Measurements from ENCODE around the gene USP10. TPM values are rescaled to one million over a fixed set of nuclear protein-coding genes. Genes with fewer than 3 reads are reported as not detected.

USP10 gene
- total RNA-seq, 2 donors from 2014 or later: 148 to 149 TPM

DNA sequence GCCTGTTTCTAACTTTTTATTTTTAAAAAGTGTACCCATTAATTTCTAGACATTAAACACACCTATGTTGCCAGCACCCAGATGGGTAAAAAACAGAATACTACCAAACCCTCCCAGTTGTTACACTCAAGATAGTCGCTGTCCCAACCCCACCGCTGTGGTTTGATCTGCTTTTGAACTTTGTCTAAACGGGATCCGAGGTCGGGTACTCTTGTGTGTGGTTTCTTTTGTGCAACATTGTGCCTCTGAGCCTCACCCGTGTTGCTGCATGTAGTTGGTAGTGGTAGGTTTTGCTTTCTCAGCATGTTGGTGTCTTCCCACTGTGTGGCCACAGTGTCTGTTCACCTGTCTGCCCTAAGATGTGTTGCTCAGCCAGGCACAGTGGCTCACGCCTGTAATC is 47.2 kb upstream of the USP10 start:
- no peaks in the 10 kb centered on the region for H3K4me1 Mint-ChIP-seq
- no peaks in the 10 kb centered on the region for H3K4me1 ChIP-seq (ENCODE audit: control insufficient read depth, insufficient read depth, low read length)
- H3K27me3 ChIP-seq (ENCODE audit: control insufficient read depth, insufficient read depth, low read length, poor library complexity, severe bottlenecking): peaks cover 4% of the 10 kb centered on the region
- no peak for TF ChIP-seq CTCF (conservative IDR thresholded peaks at IDR 0.05)
- H3K27ac ChIP-seq (ENCODE audit: low read depth, low read length): no peak overlapping the region
- no peak overlapping the region for H3K27ac Mint-ChIP-seq
- H3K9me3 ChIP-seq (ENCODE audit: control insufficient read depth, low read length): no peaks in the 10 kb centered on the region
- H3K4me3 Mint-ChIP-seq: no peak overlapping the region
- H3K27me3 Mint-ChIP-seq (ENCODE audit: insufficient read depth): peaks cover 9% of the 10 kb centered on the region
- H3K36me3 ChIP-seq (ENCODE audit: control insufficient read depth, insufficient read depth, low read length): peaks cover 11% of the 10 kb centered on the region
- 97 to 100% methylated on average over 4 to 7 of the region's 7 CpGs for WGBS, 2 experiments (ENCODE audit: insufficient coverage in 1 of 2, insufficient read length in 1 of 2)
- H3K9me3 Mint-ChIP-seq: no peaks in the 10 kb centered on the region
- H3K4me3 ChIP-seq (ENCODE audit: low read length): no peak overlapping the region
- peaks cover 37% of the 10 kb centered on the region for H3K36me3 Mint-ChIP-seq (ENCODE audit: low read depth)
- no peak for DNase-seq
- no peak overlapping the region for H3K9ac ChIP-seq (ENCODE audit: extremely low read depth, low read length, poor library complexity, severe bottlenecking)

- no peak overlapping the region for H3K4me3 ChIP-seq (ENCODE audit: low read length)
- H3K4me1 Mint-ChIP-seq: no peaks in the 10 kb centered on the region
- no peaks in the 10 kb centered on the region for H3K27me3 ChIP-seq (ENCODE audit: control insufficient read depth, insufficient read depth, low read length, poor library complexity, severe bottlenecking)
- no peak overlapping the region for H3K27ac ChIP-seq (ENCODE audit: low read depth, low read length)
- H3K9me3 ChIP-seq (ENCODE audit: control insufficient read depth, low read length): no peaks in the 10 kb centered on the region
- 87 to 88% methylated on average over 3 of the region's 3 CpGs for WGBS, 2 experiments (ENCODE audit: insufficient coverage in 1 of 2, insufficient read length in 1 of 2)
- no peaks in the 10 kb centered on the region for H3K9me3 Mint-ChIP-seq
- H3K36me3 ChIP-seq (ENCODE audit: control insufficient read depth, insufficient read depth, low read length): peaks cover 20% of the 10 kb centered on the region
- H3K9ac ChIP-seq (ENCODE audit: extremely low read depth, low read length, poor library complexity, severe bottlenecking): no peak overlapping the region
- H3K4me3 Mint-ChIP-seq: no peak overlapping the region
- peaks cover 53% of the 10 kb centered on the region for H3K36me3 Mint-ChIP-seq (ENCODE audit: low read depth)
- peaks cover 3% of the 10 kb centered on the region for H3K27me3 Mint-ChIP-seq (ENCODE audit: insufficient read depth)
- no peak for DNase-seq
- no peaks in the 10 kb centered on the region for H3K4me1 ChIP-seq (ENCODE audit: control insufficient read depth, insufficient read depth, low read length)
- TF ChIP-seq CTCF (conservative IDR thresholded peaks at IDR 0.05): no peak
- H3K27ac Mint-ChIP-seq: no peak overlapping the region
These were observed 45.6 kb upstream of the USP10 start for GRCh38 chr16:84654238-84654637.

GRCh38 chr16:84654998-84655397 is 44.8 kb upstream of the USP10 start:
- H3K4me1 ChIP-seq (ENCODE audit: control insufficient read depth, insufficient read depth, low read length): no peaks in the 10 kb centered on the region
- Mint-ChIP-seq H3K9me3 (no peaks in the 10 kb centered on the region), H3K36me3 (ENCODE audit: low read depth) (peaks cover 59% of the 10 kb centered on the region), H3K27ac (no peak overlapping the region), H3K4me1 (no peaks in the 10 kb centered on the region), H3K4me3 (no peak overlapping the region), H3K27me3 (ENCODE audit: insufficient read depth) (no peaks in the 10 kb centered on the region)
- no peak overlapping the region for H3K9ac ChIP-seq (ENCODE audit: extremely low read depth, low read length, poor library complexity, severe bottlenecking)
- H3K27me3 ChIP-seq (ENCODE audit: control insufficient read depth, insufficient read depth, low read length, poor library complexity, severe bottlenecking): no peaks in the 10 kb centered on the region
- no peak overlapping the region for H3K27ac ChIP-seq (ENCODE audit: low read depth, low read length)
- 78 to 80% methylated on average over 6 of the region's 6 CpGs for WGBS, 2 experiments (ENCODE audit: insufficient coverage in 1 of 2, insufficient read length in 1 of 2)
- H3K9me3 ChIP-seq (ENCODE audit: control insufficient read depth, low read length): no peaks in the 10 kb centered on the region
- DNase-seq: no peak
- H3K36me3 ChIP-seq (ENCODE audit: control insufficient read depth, insufficient read depth, low read length): peaks cover 28% of the 10 kb centered on the region
- no peak for TF ChIP-seq CTCF (conservative IDR thresholded peaks at IDR 0.05)
- no peak overlapping the region for H3K4me3 ChIP-seq (ENCODE audit: low read length)
